ENCODE results near the gene MAP7D2.

DNA sequence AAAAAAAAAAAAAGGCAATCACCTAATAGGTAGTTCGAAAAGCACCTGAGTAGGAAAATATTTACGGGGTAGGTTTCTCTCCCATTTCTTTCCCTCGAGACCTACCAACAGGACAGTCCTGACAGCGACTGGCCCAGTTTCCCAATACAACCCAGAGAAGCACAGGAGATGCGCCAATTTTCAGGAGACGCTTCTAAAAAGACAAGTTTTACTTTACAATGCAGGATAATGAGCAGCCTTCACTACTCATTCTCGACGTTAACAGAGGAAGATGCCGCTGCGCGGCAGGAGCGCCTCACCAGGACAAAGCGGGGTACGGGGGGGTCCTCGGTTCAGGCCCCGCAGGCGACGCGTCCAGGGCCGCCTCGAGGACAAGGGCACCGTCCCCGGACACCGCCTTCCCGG lies 126.6 kb downstream of the MAP7D2 start:
- TF ChIP-seq, protein P1, sequence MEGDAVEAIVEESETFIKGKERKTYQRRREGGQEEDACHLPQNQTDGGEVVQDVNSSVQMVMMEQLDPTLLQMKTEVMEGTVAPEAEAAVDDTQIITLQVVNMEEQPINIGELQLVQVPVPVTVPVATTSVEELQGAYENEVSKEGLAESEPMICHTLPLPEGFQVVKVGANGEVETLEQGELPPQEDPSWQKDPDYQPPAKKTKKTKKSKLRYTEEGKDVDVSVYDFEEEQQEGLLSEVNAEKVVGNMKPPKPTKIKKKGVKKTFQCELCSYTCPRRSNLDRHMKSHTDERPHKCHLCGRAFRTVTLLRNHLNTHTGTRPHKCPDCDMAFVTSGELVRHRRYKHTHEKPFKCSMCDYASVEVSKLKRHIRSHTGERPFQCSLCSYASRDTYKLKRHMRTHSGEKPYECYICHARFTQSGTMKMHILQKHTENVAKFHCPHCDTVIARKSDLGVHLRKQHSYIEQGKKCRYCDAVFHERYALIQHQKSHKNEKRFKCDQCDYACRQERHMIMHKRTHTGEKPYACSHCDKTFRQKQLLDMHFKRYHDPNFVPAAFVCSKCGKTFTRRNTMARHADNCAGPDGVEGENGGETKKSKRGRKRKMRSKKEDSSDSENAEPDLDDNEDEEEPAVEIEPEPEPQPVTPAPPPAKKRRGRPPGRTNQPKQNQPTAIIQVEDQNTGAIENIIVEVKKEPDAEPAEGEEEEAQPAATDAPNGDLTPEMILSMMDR (IDR thresholded peaks at IDR 0.05; ENCODE audit: poor library complexity) = no peak
- no peak for TF ChIP-seq EZH2 (IDR thresholded peaks at IDR 0.05; ENCODE audit: borderline replicate concordance)

All from hepatocyte (in vitro differentiated cells).